WTC11 (cell line): ENCODE results near the gene LARGE1. TPM values are rescaled to one million over a fixed set of nuclear protein-coding genes. Genes with fewer than 3 reads are reported as not detected.

Experiments used
- ATAC-seq: fragments of 200-7000 bp; cut with Tn5 transposase; 2 replicates; pipeline ENCODE4 v1.10.0; 2021; ENCODE audit warnings: mild to moderate bottlenecking, moderate library complexity
- CTCF ChIA-PET: fragments of 300-600 bp; sonication (Branson Sonifier 250); formaldehyde crosslinking; loops from one replicate; lab custom pipeline; 2021; ENCODE audit warnings: antibody characterized with exemption; lab: Charles Lee
- POLR2A ChIA-PET: fragments of 350-600 bp; sonication (Branson Sonifier 250); formaldehyde crosslinking; loops from one replicate; lab custom pipeline; 2021; ENCODE audit warnings: antibody characterized with exemption; lab: Charles Lee
- DNase-seq: peaks from one replicate; pipeline ENCODE4 v3.0.0; 2021; ENCODE audit warnings: low spot score
- H3K27ac Mint-ChIP-seq: 2 replicates; pipeline ENCODE4 v1.8.0; 2021; ENCODE audit warnings: mixed read lengths
- H3K27me3 Mint-ChIP-seq: 2 replicates; pipeline ENCODE4 v1.8.0; 2021; ENCODE audit warnings: low read depth, mild to moderate bottlenecking, moderate library complexity, mixed read lengths
- H3K36me3 Mint-ChIP-seq: 2 replicates; pipeline ENCODE4 v1.8.0; 2021; ENCODE audit warnings: mixed read lengths
- H3K4me1 Mint-ChIP-seq: 2 replicates; pipeline ENCODE4 v1.8.0; 2022; ENCODE audit warnings: mixed read lengths
- H3K4me3 Mint-ChIP-seq: 2 replicates; pipeline ENCODE4 v1.8.0; 2021; ENCODE audit warnings: mild to moderate bottlenecking, moderate library complexity, mixed read lengths
- H3K9me3 Mint-ChIP-seq: 2 replicates; pipeline ENCODE4 v1.8.0; 2021; ENCODE audit warnings: mixed read lengths
- CREM ChIP-seq: sonication (generic); formaldehyde crosslinking; IDR thresholded peaks from 2 replicates; pipeline ENCODE4 v1.8.1; 2022; ENCODE audit warnings: mild to moderate bottlenecking, missing genetic modification reagents, moderate library complexity
- FOXK1 ChIP-seq: sonication (generic); formaldehyde crosslinking; IDR thresholded peaks from 2 replicates; pipeline ENCODE4 v1.8.0; 2022; ENCODE audit warnings: mild to moderate bottlenecking, moderate library complexity, missing genetic modification reagents
- FOXP4 ChIP-seq: sonication (generic); formaldehyde crosslinking; IDR thresholded peaks from 2 replicates; pipeline ENCODE4 v1.8.0; 2022; ENCODE audit warnings: mild to moderate bottlenecking, missing genetic modification reagents
- IRF2 ChIP-seq: sonication (generic); formaldehyde crosslinking; IDR thresholded peaks from 2 replicates; pipeline ENCODE4 v1.8.0; 2022; ENCODE audit warnings: low read depth, missing genetic modification reagents, borderline replicate concordance
- JAZF1 ChIP-seq: fragments of 250-450 bp; sonication (Bioruptor Pico); IDR thresholded peaks from 2 replicates; pipeline ENCODE4 v1.9.0; 2021; ENCODE audit warnings: moderate library complexity, mild to moderate bottlenecking, inconsistent platforms
- MYBL2 ChIP-seq: sonication (generic); formaldehyde crosslinking; IDR thresholded peaks from 2 replicates; pipeline ENCODE4 v1.8.1; 2023; ENCODE audit warnings: mild to moderate bottlenecking, moderate library complexity, missing genetic modification reagents
- NFE2L1 ChIP-seq: sonication (generic); formaldehyde crosslinking; IDR thresholded peaks from 2 replicates; pipeline ENCODE4 v1.8.1; 2023; ENCODE audit warnings: missing genetic modification reagents
- NFYB ChIP-seq: sonication (generic); formaldehyde crosslinking; conservative IDR thresholded peaks from 2 replicates; pipeline ENCODE4 v1.8.0; 2022; ENCODE audit warnings: low read depth, missing genetic modification reagents
- OVOL2 ChIP-seq: fragments of 250-450 bp; sonication (Bioruptor Pico); IDR thresholded peaks from 2 replicates; pipeline ENCODE4 v1.9.0; 2021; ENCODE audit warnings: mild to moderate bottlenecking, borderline replicate concordance
- SMAD3 ChIP-seq: sonication (generic); formaldehyde crosslinking; IDR thresholded peaks from 2 replicates; pipeline ENCODE4 v1.8.0; 2022; ENCODE audit warnings: missing genetic modification reagents, mild to moderate bottlenecking, borderline replicate concordance
- TP53 ChIP-seq: sonication (generic); formaldehyde crosslinking; IDR thresholded peaks from 2 replicates; pipeline ENCODE4 v1.8.1; 2023; ENCODE audit warnings: mild to moderate bottlenecking, missing genetic modification reagents
- USF2 ChIP-seq: sonication (generic); formaldehyde crosslinking; IDR thresholded peaks from 2 replicates; pipeline ENCODE4 v1.8.1; 2023; ENCODE audit warnings: mild to moderate bottlenecking, missing genetic modification reagents, moderate library complexity
- ZNF219 ChIP-seq: sonication (generic); formaldehyde crosslinking; IDR thresholded peaks from 2 replicates; pipeline ENCODE4 v1.8.0; 2023; ENCODE audit warnings: missing genetic modification reagents, mild to moderate bottlenecking, borderline replicate concordance
- ZNF416 ChIP-seq: fragments of 250-450 bp; sonication (Bioruptor Pico); IDR thresholded peaks from 2 replicates; pipeline ENCODE4 v1.9.0; 2021; ENCODE audit warnings: mild to moderate bottlenecking, inconsistent platforms
- ZNF423 ChIP-seq: fragments of 250-450 bp; sonication (Bioruptor Pico); IDR thresholded peaks from 2 replicates; pipeline ENCODE4 v2.1.2; 2022; ENCODE audit warnings: mild to moderate bottlenecking, moderate library complexity
- ZNF532 ChIP-seq: fragments of 250-450 bp; sonication (Bioruptor Pico); IDR thresholded peaks from 2 replicates; pipeline ENCODE4 v1.9.0; 2021; ENCODE audit warnings: mild to moderate bottlenecking, borderline replicate concordance
- total RNA-seq: library from RNA; stranded (reverse); gene quantifications from 3 replicates; pipeline ENCODE4 v1.2.3, GENCODE V29; 2021

The LARGE1 gene
- total RNA-seq, 1 experiment from 2014 or later = 72.6 TPM

- no peak for TF ChIP-seq ZNF416
- TF ChIP-seq FOXK1 = no peak
- no peak for TF ChIP-seq SMAD3 (CRISPR knock-in tag)
- TF ChIP-seq ZNF423 (CRISPR knock-in tag) = no peak
- TF ChIP-seq, all 79 proteins: peak for 0
Measured at GRCh38 chr22:33659448-33659847, 260.8 kb downstream of the LARGE1 start (continued).

- H3K27me3 Mint-ChIP-seq = no peaks in the 10 kb centered on the region
- ATAC-seq (no peak), DNase-seq (no peak)
- peaks cover 17% of the 10 kb centered on the region for H3K36me3 Mint-ChIP-seq
- CTCF ChIA-PET = interaction anchor here (0.6 kb wide), 1 partner anchor 138 kb away, joined by 3 read pairs; no protein-coding TSS in a partner anchor
- no peak overlapping the region for H3K4me3 Mint-ChIP-seq
- peaks cover 18% of the 10 kb centered on the region for H3K9me3 Mint-ChIP-seq
- peaks cover 38% of the 10 kb centered on the region for H3K4me1 Mint-ChIP-seq
- POLR2A ChIA-PET = no interaction called here
- TF ChIP-seq USF2 (CRISPR knock-in tag) (0 out of 2 replicates have a peak, but pooled peaks have one; percentile 30), JAZF1 (CRISPR knock-in tag) (no peak)
- 0 out of 2 replicates have a peak overlapping the region, but pooled peaks have one; percentile 34 for H3K27ac Mint-ChIP-seq
Measured at GRCh38 chr22:33658775-33659174, 261.5 kb downstream of the LARGE1 start.

- DNase-seq (no peak), ATAC-seq (no peak)
- H3K9me3 Mint-ChIP-seq = peaks cover 18% of the 10 kb centered on the region
- H3K4me3 Mint-ChIP-seq = no peak overlapping the region
- no peaks in the 10 kb centered on the region for H3K27me3 Mint-ChIP-seq
- peaks cover 46% of the 10 kb centered on the region for H3K4me1 Mint-ChIP-seq
- H3K27ac Mint-ChIP-seq = no peak overlapping the region
- POLR2A ChIA-PET = no interaction called here
- CTCF ChIA-PET = no interaction called here
- no peak for TF ChIP-seq NFYB (CRISPR knock-in tag)
- no peak for TF ChIP-seq ZNF219
- TF ChIP-seq MYBL2 (CRISPR knock-in tag) = no peak
- TF ChIP-seq ZNF532 (CRISPR knock-in tag) = no peak
- TF ChIP-seq TP53 = no peak
- no peak for TF ChIP-seq JAZF1 (CRISPR knock-in tag)
- TF ChIP-seq FOXP4 (CRISPR knock-in tag) = no peak
- no peak for TF ChIP-seq CREM (CRISPR knock-in tag)
- no peak for TF ChIP-seq IRF2 (CRISPR knock-in tag)
- no peak for TF ChIP-seq NFE2L1 (CRISPR knock-in tag)
- no peak for TF ChIP-seq OVOL2 (CRISPR knock-in tag)
- TF ChIP-seq, all 79 proteins: peak for 0
- peaks cover 17% of the 10 kb centered on the region for H3K36me3 Mint-ChIP-seq
Measured at GRCh38 chr22:33657670-33658069, 262.6 kb downstream of the LARGE1 start.
